Measurements from ENCODE around the gene CDIPT. TPM values are rescaled to one million over a fixed set of nuclear protein-coding genes. Genes with fewer than 3 reads are reported as not detected.

CDIPT gene
- total and polyA plus RNA-seq, 2 of the 13 experiments (the other 11 are each of a cell fraction or from before 2014, with no cell fraction given) = 54.9 to 97.5 TPM

DNA sequence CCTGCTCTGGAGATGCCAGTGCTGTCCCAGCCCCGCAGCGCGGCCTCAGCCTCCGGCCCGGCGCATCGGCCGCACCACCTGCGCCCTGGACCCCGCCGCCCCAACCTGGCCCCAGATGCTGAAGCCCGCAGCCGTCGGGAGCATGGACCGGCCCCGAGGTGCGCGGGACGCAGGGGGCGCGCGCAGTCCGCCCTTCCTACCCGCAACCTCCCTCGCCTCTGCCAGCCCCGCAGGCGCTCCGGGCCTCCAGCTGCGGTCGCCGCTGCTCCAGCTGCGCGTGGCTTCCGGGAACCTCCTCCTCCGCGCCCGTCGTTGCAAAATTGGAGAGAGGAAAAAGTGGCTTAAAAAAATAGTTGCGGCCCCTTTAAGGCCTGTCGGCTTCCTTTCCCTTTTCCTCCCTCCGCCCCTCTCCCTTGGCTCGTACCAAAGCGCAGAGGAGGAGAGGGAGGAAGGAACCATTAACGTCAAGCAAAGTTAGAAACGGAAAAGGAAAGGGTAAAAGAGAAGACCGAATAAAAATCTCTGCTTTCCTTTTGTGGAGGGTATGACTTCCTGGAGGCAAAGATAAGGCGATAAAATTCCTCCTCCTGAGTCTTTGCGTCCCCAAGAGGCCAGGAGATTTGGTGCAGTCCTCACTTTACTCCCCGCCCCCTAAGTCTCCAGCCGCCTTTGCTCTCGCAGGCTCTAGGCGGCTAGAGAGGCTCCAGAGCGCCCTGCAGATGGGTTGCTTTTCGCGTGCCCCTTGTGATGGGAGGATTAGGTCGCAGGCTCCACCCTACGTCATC, at the start of gene CDIPT (continued):
- TF ChIP-seq, protein P1, sequence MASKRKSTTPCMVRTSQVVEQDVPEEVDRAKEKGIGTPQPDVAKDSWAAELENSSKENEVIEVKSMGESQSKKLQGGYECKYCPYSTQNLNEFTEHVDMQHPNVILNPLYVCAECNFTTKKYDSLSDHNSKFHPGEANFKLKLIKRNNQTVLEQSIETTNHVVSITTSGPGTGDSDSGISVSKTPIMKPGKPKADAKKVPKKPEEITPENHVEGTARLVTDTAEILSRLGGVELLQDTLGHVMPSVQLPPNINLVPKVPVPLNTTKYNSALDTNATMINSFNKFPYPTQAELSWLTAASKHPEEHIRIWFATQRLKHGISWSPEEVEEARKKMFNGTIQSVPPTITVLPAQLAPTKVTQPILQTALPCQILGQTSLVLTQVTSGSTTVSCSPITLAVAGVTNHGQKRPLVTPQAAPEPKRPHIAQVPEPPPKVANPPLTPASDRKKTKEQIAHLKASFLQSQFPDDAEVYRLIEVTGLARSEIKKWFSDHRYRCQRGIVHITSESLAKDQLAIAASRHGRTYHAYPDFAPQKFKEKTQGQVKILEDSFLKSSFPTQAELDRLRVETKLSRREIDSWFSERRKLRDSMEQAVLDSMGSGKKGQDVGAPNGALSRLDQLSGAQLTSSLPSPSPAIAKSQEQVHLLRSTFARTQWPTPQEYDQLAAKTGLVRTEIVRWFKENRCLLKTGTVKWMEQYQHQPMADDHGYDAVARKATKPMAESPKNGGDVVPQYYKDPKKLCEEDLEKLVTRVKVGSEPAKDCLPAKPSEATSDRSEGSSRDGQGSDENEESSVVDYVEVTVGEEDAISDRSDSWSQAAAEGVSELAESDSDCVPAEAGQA (IDR thresholded peaks at IDR 0.05; ENCODE audit: low read depth) = peak; percentile 79
- TF ChIP-seq, protein P1 (CRISPR knock-in tag; IDR thresholded peaks at IDR 0.05; ENCODE audit: borderline replicate concordance) = no peak
- peak; percentile 65; the same call in 1 of the 2 replicates for TF ChIP-seq RAD21 (CRISPR knock-in tag; IDR thresholded peaks at IDR 0.05)
- no peak for TF ChIP-seq HNRNPH1 (optimal IDR thresholded peaks at IDR 0.05; ENCODE audit: low read depth, low read length)
- TF ChIP-seq GATA4 (IDR thresholded peaks at IDR 0.05; ENCODE audit: borderline replicate concordance, low read depth) = no peak
- no peak for TF ChIP-seq ZBTB20 (CRISPR knock-in tag; IDR thresholded peaks at IDR 0.05; ENCODE audit: borderline replicate concordance, low read depth)
- TF ChIP-seq, protein P2, sequence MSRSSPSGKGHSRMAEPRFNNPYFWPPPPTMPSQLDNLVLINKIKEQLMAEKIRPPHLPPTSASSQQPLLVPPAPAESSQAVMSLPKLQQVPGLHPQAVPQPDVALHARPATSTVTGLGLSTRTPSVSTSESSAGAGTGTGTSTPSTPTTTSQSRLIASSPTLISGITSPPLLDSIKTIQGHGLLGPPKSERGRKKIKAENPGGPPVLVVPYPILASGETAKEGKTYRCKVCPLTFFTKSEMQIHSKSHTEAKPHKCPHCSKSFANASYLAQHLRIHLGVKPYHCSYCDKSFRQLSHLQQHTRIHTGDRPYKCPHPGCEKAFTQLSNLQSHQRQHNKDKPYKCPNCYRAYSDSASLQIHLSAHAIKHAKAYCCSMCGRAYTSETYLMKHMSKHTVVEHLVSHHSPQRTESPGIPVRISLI (CRISPR knock-in tag; IDR thresholded peaks at IDR 0.05; ENCODE audit: borderline replicate concordance) = no peak; the same call in 1 of the 2 replicates
- TF ChIP-seq ZNF24 (IDR thresholded peaks at IDR 0.05) = peak; percentile 65; the same call in 1 of the 2 replicates
- peak; percentile 87 for TF ChIP-seq HOXA3 (CRISPR knock-in tag; IDR thresholded peaks at IDR 0.05)
- TF ChIP-seq ZNF605 (CRISPR knock-in tag; IDR thresholded peaks at IDR 0.05) = no peak
- TF ChIP-seq, protein P3, sequence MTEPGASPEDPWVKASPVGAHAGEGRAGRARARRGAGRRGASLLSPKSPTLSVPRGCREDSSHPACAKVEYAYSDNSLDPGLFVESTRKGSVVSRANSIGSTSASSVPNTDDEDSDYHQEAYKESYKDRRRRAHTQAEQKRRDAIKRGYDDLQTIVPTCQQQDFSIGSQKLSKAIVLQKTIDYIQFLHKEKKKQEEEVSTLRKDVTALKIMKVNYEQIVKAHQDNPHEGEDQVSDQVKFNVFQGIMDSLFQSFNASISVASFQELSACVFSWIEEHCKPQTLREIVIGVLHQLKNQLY (CRISPR knock-in tag; IDR thresholded peaks at IDR 0.05) = peak; percentile 45; the same call in 1 of the 2 replicates
- no peak for TF ChIP-seq ZNF224 (CRISPR knock-in tag; IDR thresholded peaks at IDR 0.05)
- TF ChIP-seq, protein P4, sequence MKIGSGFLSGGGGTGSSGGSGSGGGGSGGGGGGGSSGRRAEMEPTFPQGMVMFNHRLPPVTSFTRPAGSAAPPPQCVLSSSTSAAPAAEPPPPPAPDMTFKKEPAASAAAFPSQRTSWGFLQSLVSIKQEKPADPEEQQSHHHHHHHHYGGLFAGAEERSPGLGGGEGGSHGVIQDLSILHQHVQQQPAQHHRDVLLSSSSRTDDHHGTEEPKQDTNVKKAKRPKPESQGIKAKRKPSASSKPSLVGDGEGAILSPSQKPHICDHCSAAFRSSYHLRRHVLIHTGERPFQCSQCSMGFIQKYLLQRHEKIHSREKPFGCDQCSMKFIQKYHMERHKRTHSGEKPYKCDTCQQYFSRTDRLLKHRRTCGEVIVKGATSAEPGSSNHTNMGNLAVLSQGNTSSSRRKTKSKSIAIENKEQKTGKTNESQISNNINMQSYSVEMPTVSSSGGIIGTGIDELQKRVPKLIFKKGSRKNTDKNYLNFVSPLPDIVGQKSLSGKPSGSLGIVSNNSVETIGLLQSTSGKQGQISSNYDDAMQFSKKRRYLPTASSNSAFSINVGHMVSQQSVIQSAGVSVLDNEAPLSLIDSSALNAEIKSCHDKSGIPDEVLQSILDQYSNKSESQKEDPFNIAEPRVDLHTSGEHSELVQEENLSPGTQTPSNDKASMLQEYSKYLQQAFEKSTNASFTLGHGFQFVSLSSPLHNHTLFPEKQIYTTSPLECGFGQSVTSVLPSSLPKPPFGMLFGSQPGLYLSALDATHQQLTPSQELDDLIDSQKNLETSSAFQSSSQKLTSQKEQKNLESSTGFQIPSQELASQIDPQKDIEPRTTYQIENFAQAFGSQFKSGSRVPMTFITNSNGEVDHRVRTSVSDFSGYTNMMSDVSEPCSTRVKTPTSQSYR (CRISPR knock-in tag; IDR thresholded peaks at IDR 0.05; ENCODE audit: borderline replicate concordance) = no peak
- no peak for TF ChIP-seq ZBTB3 (CRISPR knock-in tag; IDR thresholded peaks at IDR 0.05; ENCODE audit: borderline replicate concordance, low read depth)
- no peak for TF ChIP-seq ZNF674 (CRISPR knock-in tag; IDR thresholded peaks at IDR 0.05; ENCODE audit: low read depth)
- TF ChIP-seq, protein P5, sequence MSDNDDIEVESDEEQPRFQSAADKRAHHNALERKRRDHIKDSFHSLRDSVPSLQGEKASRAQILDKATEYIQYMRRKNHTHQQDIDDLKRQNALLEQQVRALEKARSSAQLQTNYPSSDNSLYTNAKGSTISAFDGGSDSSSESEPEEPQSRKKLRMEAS (IDR thresholded peaks at IDR 0.05) = peak; percentile 81
- no peak for TF ChIP-seq NBN (conservative IDR thresholded peaks at IDR 0.05)
- TF ChIP-seq BCL6 (CRISPR knock-in tag; IDR thresholded peaks at IDR 0.05) = peak; percentile 40
- TF ChIP-seq CBFB (CRISPR knock-in tag; IDR thresholded peaks at IDR 0.05) = peak; percentile 52; the same call in 1 of the 2 replicates
- no peak for TF ChIP-seq ZNF343 (CRISPR knock-in tag; IDR thresholded peaks at IDR 0.05)
